Stimulated activated CD4-positive, alpha-beta T cell treated with anti-CD3 and anti-CD28 coated beads, Interleukin-4, amount 100 ng/mL, for 48 hours (primary cell): ENCODE measurements around the gene FLNA.

Experiments
- DNase-seq, 2 donors: peaks; one replicate each; pipeline ENCODE4 v3.0.0-alpha.2; 2020; ENCODE audit warnings: low read depth in 2 of 2

Gene FLNA

GRCh38 chrX:154375156-154375504 lies 696 bp upstream of the FLNA start:
- no peak for DNase-seq

GRCh38 chrX:154373340-154374306 lies 811 bp downstream of the FLNA start:
- DNase-seq = no peak

- no peak for DNase-seq
Observed at GRCh38 chrX:154372612-154373022, 1.8 kb downstream of the FLNA start.

GRCh38 chrX:154371789-154372300 lies 2.6 kb downstream of the FLNA start:
- DNase-seq = no peak

- DNase-seq = peak; percentile 84 to 89
Observed at GRCh38 chrX:154371017-154371788, 3.2 kb downstream of the FLNA start.

GRCh38 chrX:154370300-154371016 lies 4.0 kb downstream of the FLNA start:
- DNase-seq = no peak

GRCh38 chrX:154369449-154370299 lies 4.8 kb downstream of the FLNA start:
- peak; percentile 51 to 59 for DNase-seq

- DNase-seq = peak; percentile 80 to 89
Observed at GRCh38 chrX:154368630-154369448, 5.6 kb downstream of the FLNA start.

GRCh38 chrX:154367474-154368308 lies 6.7 kb downstream of the FLNA start:
- DNase-seq = no peak

GRCh38 chrX:154366666-154367055 lies 7.8 kb downstream of the FLNA start:
- DNase-seq = no peak

GRCh38 chrX:154365997-154366665 lies 8.3 kb downstream of the FLNA start:
- DNase-seq = no peak

GRCh38 chrX:154365052-154365600 lies 9.3 kb downstream of the FLNA start:
- DNase-seq = no peak

GRCh38 chrX:154363706-154364439 lies 10.6 kb downstream of the FLNA start:
- no peak for DNase-seq

GRCh38 chrX:154362085-154362742 lies 12.2 kb downstream of the FLNA start:
- no peak for DNase-seq

GRCh38 chrX:154360155-154360713 lies 14.2 kb downstream of the FLNA start:
- DNase-seq = no peak

GRCh38 chrX:154359362-154360154 lies 14.9 kb downstream of the FLNA start:
- no peak for DNase-seq
